Astrocyte of the hippocampus (primary cell): ENCODE results near the gene SELP.
"Not testable (repeated sequence)": the region's sequence is repeated elsewhere in the genome, so short reads cannot be mapped to it uniquely, and the experiment has no call there.

ENCODE experiments used
- DNase-seq: peaks from one replicate; pipeline ENCODE4 v3.0.0; 2011; ENCODE audit warnings: low read depth, low spot score

Gene SELP

DNA sequence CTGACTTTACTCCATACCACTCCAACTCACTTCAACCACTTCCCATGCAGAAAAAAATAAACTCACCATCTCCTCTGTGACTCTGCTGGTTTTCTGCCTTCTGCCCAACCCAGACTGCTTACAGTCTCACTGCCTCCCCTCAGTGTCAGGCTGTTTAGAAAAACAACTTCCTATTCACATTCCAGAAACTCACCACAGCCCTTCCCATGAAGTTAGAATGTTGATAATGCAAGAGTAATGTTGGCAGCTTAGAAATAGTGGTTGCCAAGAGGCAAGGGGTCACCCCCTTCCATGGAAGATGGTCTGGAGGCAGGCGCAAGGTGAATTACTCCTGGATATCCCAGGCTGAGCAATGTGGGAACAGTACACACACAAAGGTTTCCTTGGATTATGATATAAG, at the start of gene SELP:
Gene SELP, minus strand, starts transcription at position 119 of the 400 bp plus-strand sequence. Its CDS starts 50 bp downstream, at position 69.
- DNase-seq: peak; percentile 61

DNA sequence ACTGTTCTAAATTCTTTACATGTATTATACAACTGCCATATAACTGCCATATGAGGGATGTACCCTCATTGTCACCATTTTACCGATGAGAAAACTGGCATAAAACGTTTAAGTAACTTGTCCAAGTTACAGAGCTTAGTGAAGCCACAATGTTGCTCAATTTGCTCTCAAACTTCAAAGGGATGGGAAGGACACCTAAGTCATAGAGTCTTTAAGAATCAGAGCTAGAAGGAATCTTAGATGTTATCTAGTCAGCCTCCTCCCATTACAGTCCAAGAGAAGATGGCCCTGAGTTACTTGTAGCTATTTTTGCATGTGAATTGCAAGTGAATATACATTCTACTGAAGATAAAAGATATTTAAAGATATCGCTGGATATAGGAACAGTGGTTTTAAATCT, 49.8 kb upstream of the SELP start:
- DNase-seq: no peak

DNA sequence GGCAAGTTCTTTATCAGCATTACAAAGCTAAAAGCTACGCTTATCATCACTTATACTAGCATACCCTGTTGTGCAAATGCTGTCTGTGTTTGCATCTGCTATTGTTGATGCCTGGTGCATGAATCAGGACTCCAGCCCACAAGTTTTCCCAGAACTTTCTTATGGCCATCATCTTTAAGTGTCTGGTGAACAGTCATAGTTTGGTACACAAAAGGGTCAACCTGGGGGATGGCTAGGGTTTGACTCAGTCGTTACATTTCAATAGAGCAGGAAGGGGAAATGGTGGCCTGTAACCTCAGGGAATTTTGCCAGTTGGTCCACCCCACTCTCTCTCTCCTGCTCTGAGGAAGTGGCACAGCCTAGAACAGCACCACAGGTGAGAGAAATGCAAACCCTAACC, 46.1 kb upstream of the SELP start:
- DNase-seq: peak; percentile 62

DNA sequence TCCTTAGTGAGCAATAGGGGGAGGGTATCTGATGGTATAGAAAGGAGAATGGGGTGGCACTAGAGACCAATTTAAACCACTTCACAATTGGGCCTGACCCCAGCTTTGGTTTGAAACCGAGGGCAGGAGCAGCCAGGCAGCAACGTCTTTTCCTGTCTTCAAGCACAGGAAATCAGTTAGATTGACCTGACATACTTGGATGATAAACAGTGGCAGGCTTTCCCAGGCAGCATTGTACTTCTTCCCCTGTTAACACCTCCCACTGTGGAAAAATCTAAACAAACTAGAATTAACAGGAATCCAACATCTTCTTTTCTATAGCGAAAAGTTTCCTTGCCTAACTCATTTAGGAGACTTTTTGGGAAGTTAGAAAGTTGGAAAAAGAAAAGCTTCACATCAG, 40.9 kb upstream of the SELP start:
- DNase-seq: no peak

DNA sequence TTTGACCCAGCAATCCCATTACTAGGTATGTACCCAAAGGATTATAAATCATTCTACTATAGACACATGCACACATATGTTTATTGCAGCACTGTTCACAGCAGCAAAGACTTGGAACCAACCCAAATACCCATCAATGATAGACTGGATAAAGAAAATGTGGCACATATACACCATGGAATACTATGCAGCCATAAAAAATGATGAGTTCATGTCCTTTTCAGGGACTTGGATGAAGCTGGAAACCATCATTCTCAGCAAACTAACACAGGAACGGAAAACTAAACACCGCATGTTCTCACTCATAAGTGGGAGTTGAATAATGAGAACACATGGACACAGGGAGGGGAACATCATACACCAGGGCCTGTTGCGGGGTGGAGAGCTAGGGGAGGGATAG, 40.3 kb upstream of the SELP start:
- not testable (repeated sequence) for DNase-seq

DNA sequence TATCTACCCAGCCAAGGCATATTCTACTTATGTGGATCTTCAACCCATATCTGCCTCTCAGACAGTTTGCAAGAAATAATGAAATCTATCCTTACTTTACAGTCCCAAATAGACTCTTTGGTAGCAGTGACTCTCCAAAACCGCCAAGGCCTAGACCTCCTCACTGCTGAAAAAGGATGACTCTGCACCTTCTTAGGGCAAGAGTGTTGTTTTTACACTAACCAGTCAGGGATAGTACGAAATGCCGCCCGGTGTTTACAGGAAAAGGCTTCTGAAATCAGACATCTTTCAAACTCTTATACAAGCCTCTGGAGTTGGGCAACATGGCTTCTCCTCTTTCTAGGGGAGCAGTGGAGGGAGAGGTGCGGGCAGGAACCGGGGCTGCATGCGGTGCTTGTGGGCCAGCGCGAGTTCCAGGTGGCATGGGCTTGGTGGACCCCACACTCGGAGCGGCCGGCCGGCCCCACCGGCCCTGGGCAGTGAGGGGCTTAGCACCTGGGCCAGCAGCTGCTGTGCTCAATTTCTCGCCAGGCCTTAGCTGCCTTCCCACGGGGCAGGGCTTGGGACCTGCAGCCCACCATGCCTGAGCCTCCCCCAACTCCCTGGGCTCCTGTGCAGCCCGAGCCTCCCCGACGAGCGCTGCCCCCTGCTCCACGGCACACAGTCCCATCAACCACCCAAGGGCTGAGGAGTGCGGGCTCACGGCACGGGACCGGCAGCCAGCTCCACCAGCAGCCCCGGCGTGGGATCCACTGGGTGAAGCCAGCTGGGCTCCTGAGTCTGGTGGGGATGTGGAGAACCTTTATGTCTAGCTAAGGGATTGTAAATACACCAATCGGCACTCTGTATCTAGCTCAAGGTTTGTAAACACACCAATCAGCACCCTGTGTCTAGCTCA, 38.0 kb upstream of the SELP start:
- DNase-seq: not testable (repeated sequence)

DNA sequence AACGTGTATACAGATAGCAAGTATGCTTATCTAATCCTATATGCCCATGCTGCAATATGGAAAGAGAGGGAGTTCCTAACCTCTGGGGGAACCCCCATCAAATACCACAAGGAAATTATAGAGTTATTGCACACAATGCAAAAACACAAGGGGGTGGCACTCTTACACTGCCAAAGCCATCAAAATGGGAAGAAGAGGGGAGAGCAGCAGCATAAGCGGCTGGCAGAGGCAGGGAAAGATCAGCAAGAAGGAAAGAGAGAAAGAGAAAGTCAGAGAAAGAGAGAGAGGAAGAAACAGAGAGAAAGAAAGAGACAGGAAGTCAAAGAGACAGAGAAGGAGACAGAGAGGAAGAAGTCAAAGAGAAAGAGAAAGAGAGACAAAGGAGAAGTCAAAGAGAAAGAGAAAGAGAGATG, 37.3 kb upstream of the SELP start:
- not testable (repeated sequence) for DNase-seq

DNA sequence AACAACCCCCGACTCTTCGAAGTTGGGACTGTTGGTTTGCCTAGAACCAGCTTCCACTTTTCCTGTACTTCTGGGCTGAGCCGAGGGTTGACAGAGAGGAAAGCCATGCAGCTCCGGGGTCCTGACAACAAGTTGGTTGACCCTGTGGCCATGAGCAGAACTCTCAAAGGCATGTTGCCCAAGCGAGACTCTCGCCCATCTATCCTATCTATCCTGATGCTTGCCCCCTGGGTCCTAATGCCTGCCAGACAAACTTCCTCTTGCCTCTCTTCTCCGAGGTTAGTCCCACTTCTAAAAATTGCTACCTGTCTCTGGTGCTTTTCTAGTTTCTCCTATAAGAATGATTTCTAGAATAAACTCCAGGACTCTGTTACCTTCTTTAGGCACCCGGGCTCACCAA, 32.8 kb upstream of the SELP start:
- not testable (repeated sequence) for DNase-seq

DNA sequence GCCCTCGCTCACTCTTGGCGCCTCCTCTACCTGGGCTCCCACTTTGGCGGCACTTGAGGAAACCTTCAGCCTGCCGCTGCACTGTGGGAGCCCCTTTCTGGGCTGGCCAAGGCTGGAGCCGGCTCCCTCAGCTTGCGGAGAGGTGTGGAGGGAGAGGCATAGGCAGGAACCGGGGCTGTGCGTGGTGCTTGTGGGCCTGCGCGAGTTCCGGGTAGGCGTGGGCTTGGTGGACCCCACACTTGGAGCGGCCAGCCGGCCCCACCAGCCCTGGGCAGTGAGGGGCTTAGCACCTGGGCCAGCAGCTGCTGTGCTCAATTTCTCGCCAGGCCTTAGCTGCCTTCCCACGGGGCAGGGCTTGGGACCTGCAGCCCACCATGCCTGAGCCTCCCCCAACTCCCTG, 31.1 kb upstream of the SELP start:
- DNase-seq: not testable (repeated sequence)

DNA sequence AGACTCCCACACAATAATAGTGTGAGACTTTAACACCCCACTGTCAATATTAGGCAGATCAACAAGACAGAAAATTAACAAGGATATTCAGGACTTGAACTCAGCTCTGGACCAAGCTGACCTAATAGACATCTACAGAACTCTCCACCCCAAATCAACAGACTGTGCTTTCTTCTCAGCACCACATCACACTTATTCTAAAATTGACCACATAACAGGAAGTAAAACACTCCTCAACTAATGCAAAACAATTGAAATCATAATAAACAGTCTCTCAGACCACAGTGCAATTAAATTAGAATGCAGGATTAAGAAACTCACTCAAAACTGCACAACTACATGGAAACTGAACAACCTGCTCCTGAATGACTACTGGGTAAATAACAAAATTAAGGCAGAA, 28.9 kb upstream of the SELP start:
- DNase-seq: not testable (repeated sequence)

DNA sequence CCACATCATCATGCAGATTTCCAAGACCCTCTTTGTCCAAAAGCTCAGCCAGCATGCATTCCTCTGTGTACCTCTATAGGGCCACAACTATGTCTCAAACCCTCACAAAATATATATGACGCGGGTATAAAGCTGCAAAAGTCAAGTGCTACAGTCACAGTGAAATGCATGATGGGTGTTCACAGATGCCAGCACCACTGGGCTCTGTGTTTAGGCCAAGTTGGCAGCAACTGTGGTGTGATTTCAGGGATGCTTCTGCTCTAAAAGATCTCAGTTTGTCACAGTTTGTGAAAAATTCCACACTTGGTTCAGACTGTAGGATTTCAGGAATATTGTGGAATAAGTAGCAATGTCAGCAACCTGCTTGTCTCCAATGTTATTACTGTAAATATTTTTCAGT, 23.9 kb upstream of the SELP start:
- DNase-seq: no peak

DNA sequence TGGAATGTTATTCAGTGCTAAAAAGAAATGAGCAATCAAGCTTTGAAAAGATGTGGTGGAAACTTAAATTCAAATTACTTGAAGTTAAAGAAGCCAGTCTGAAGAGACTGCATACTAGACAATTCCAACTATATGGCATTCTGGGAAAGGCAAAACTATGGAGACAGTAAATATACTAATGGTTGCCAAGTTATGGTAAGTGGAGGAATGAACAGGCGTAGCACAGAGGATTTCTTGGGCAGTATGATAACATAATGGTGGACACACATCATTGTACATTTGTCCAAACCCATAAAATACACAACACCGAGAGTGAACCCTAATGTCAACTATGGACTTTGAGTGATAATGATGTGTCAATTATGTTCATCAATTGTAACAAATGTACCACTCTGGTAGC, 21.1 kb upstream of the SELP start:
- DNase-seq: no peak

DNA sequence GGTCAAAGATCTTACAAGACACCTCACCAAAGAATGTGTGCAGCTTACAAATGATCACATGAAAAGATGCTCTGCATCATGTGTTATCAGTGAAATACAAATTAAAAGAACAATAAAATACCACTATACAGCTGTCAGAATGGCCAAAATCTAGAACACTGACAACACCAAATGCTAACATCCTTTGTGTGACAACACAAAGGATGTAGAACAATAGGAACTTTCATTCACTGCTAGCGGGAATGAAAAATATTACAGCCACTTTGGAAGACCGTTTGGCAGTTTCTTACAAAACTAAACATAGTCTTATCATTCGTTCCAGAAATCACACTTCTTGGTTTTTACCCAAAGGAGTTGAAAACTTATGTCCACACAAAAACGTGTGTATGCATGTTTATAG, 20.6 kb upstream of the SELP start:
- no peak for DNase-seq

DNA sequence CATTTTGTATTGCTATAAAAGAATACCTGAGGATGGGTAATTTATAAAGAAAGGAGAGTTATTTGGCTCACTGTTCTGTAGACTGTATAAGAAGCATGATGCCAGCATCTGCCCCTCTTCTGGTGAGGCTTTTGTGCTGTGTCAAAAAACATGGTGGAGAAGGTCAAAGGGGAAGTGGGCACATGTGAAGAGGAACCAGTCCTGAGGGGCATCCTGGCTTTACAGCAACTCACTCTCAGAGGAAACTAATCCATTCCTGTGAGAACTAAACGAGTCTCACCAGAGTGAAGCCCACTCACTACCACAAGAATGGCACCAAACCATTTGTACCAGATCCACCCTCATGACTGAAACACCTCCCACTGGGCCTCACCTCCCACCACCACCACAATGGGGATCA, 18.8 kb upstream of the SELP start:
- no peak for DNase-seq

DNA sequence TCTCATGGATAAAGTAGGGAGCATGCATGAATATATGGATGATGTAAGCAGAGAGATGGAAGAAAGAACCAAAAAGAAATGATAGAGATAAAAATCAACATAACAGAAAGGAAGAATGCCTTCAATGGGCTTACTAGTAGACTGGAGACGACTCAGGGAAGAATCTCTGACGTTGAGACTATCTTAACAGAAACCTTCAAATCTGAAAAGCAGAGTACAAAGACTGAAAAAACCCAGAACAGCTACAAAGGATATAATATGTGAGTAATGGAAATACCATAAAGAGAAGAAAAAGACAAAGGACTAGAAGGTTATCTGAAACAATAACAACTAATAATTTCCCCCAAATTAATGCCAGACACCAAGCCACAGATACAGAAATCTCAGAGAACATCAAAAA, 18.3 kb upstream of the SELP start:
- DNase-seq: no peak

DNA sequence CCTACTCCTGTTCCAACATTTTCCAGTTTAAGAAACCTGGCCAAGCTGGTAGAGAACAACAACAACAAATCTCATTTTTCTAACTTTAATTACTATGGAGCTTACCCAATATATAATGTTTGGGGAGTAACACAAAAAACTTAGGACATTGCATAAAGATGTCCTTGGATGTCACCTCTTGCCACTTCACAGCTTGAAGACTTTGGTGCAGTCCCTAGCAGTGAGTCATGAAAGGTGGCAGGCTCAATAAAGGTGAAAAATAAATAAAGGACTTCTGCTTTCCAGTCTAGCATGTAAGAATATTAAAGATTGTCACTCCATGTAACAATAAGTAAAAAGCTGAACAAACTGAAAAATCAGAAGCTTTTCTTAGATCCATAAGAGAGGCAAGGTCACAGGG, 17.6 kb upstream of the SELP start:
- no peak for DNase-seq

DNA sequence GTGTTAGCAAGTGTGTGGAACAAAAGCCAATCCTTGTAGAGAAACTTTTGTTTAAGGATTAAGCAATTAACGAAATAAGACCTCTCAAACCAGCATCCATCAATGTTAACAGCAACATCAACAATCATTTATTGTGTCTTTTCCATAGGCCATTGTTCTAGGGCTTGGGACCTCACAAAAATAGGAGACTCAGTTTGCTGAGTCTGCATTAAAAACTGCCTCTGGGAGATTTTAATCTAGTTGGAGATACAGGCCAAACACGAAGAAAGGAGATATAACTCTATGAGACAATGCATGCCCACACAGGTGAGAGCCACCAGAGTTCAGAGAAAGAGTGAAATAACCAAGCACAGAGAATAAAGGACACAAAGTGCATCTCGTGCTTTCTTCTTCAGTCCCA, 14.4 kb upstream of the SELP start:
- DNase-seq: no peak

DNA sequence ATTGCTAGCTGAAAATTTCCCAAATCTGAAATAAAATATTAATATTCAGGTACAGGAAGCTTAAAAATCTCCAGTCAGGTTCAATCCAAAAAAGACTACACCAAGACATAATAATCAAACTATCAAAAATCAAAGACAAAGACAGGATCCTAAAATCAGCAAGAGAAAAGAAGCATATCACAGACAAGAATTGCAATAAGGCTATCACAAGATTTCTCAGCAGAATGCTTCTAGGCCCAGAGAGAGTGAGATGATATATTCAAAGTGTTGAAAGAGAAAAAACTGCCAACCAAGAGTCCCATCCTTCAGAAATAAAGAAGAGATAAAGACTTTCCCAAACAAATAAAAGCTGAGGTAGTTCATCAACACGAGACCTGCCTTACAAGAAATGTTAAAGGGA, 5.0 kb upstream of the SELP start:
- DNase-seq: no peak

DNA sequence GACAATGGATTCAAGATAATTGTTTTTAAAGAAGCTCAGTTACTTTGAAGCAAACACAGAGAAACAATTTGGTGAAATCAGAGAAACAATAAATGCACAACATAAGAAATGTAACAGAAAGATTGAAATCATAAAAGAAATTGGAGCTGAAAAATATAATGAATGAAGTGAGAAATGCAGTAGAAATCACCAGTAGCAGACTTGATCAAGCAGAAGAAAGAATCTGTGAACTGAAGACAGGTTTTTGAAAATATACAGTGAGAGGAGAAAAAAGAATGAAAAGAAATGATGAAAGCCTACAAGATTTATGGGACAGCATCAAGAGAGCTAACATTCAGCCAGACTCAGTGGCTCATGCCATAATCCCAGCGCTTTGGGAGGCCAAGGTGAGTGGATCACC, 4.2 kb upstream of the SELP start:
- no peak for DNase-seq

DNA sequence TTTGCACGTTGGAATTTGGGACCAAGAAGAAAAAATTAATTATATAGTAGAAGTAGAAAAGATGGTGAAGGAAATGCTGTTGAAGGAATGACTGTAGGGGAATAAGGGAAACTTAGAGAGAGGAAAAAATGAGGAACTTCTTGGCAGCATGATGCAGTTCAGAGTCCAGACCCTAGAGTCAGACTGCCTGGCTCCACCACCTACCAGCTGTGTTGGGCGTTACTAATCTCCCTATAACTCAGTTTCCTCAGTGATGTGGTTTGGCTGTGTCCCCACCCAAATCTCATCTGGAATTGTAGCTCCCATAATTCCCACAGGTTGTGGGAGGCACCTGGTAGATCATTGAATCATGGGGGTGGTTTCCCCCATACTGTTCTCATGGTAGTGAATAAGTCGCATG, 1.3 kb upstream of the SELP start:
- DNase-seq: no peak

DNA sequence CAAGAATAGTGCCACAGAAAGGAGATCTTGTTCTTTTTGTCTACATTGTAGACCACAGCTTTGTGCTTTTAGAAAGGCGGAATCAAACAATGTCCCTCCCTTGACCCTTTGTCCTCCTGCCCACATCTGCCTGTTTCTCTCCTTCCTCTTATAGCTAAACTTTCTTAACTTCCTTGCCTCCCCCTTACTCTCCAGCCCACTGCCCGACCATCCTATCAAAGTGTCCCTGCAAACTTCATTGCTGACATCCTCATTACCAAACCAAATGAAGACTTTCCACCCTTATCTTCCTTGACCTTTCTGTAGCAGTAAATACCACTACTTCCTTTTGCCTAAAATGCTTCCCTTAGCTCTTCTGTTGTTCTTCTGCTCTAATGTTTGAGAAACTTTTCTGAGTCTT, 5.0 kb downstream of the SELP start:
- no peak for DNase-seq

DNA sequence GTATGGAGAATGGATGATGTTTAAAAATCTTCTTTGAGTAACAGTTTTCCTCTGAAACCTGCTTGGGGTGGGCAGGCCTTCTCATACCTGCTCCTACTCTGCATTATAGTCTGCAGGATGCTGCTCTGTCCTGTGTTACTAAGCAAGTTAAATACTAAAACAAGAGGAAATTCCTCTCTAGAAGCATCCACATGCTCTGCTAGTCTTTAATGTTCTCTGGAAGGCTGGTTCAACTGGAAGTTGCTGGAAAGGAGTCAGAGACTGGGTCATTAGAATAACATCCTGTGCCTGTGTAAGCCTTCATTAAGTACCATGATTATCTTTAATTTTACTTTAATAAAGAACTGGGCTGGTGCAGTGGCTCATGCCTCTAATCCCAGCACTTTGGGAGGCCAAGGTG, 5.8 kb downstream of the SELP start:
- peak; percentile 9 for DNase-seq

DNA sequence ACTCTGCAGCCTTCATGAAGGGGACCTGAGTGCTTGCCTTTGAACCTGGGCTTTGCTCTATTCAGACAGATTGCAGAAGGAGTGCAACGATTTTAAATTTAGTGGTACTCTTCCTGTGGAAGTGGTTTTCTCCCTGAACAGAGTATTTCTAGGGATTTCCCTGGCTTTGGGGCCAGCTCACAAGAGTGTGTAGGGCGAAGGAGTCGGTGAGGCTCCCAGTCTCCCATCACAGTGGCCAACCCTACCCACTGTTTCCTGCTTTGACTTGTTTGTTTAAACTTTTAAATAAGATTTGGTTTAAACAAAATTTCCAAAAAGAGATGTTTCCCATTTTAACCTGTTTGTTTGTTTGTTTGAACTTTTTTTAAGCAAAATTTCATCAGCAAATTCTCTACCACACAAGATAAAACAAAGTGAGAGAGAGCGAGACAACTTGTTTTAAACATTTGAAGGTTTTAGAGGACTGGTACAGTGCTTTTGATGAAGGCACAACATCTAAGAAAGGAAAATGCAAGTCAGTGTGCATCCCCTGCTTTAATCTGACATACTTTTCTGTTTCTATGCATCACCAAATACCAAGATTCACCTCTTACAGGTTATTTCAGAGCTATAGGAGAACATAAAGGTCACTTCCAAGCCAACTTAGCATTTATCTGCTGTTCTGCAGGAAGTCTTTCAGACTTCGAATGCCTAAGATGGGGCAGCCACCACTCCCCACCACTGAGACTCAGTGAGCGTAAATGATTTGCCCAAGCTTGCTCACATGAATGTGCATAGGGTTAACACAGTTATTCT, 6.6 kb downstream of the SELP start:
- DNase-seq: no peak
